HepG2 (cell line): ENCODE data around the gene KIF26B. TPM values are rescaled to one million over a fixed set of nuclear protein-coding genes. Genes with fewer than 3 reads are reported as not detected.
A peak's percentile ranks its signal among the peaks of the same experiment; 100 is the strongest.

Experiments
- ATAC-seq: fragments of 200-7000 bp; cut with Tn5 transposase; 3 replicates; pipeline ENCODE4 v1.9.1; 2020; ENCODE audit warnings: mild to moderate bottlenecking, moderate library complexity
- BruUV-seq: library from RNA; stranded (reverse); fragments of 400-500 nt; replicated peaks from 2 replicates; lab custom pipeline; 2021; lab: Mats Ljungman, UMichigan
- CTCF ChIA-PET: fragments of 300-600 bp; formaldehyde crosslinking; extraction: SDS; loops from one replicate; lab custom pipeline; 2021; ENCODE audit warnings: low total read pairs, inconsistent platforms, low intra/inter-chr PET ratio; lab: Yijun Ruan, JAX
- POLR2A ChIA-PET: fragments of 350-600 bp; sonication (Branson Sonifier 250); formaldehyde crosslinking; loops from one replicate; lab custom pipeline; 2020; ENCODE audit warnings: antibody characterized with exemption, inconsistent platforms; lab: Yijun Ruan, JAX
- DNase-seq: peaks from one replicate; pipeline ENCODE4 v3.0.0-alpha.2; 2015; ENCODE audit warnings: low spot score
- FAIRE-seq: peaks from 3 replicates; lab custom pipeline; 2011; peaks lifted over from hg19 to GRCh38; lab: Jason Lieb, UNC
- H2AFZ ChIP-seq: one replicate; pipeline ENCODE4 v1.6.1; 2011; ENCODE audit warnings: low read length, inconsistent platforms
- H3K27ac ChIP-seq: fragments of 300-600 bp; 3 replicates; pipeline ENCODE4 v1.8.0; 2011; ENCODE audit warnings: mixed run types, mild to moderate bottlenecking, mixed read lengths, low read length, inconsistent platforms; ENCODE audit not compliant: insufficient read depth; ENCODE audit errors: extremely low read length
- H3K27me3 ChIP-seq, 2 experiments: fragments of 200-600 bp in 1 of 2; 2 replicates in 1 of 2; 3 replicates in 1 of 2; pipeline versions ENCODE4 v1.6.0 to v1.8.0; 2011; ENCODE audit warnings: low read length in 2 of 2, mild to moderate bottlenecking in 2 of 2, moderate library complexity in 2 of 2, inconsistent platforms in 1 of 2; ENCODE audit not compliant: insufficient read depth in 2 of 2, control insufficient read depth in 1 of 2
- H3K36me3 ChIP-seq, 2 experiments: fragments of 200-600 bp in 1 of 2; replicated peaks in 1 of 2; 2 replicates in 1 of 2; 3 replicates in 1 of 2; pipeline versions ENCODE4 v1.5.1 to v1.8.0; 2011; ENCODE audit warnings: low read length in 2 of 2, inconsistent platforms in 1 of 2; ENCODE audit not compliant: insufficient read depth in 2 of 2, control insufficient read depth in 1 of 2
- H3K4me1 ChIP-seq: 2 replicates; pipeline ENCODE4 v1.5.1; 2012; ENCODE audit warnings: low read length, inconsistent platforms; ENCODE audit not compliant: insufficient read depth
- H3K4me2 ChIP-seq: 2 replicates; pipeline ENCODE4 v1.6.0; 2011; ENCODE audit warnings: low read depth, low read length, inconsistent platforms
- H3K4me3 ChIP-seq, 3 experiments: fragments of 200-600 bp in 1 of 3; sonication (generic), shearing (Covaris generic) in 1 of 3; replicated peaks in 1 of 3; 2 replicates each; pipeline ENCODE4 v1.5.1; 2011 to 2016; ENCODE audit warnings: low read length in 3 of 3, inconsistent platforms in 2 of 3, low read depth in 2 of 3, mild to moderate bottlenecking in 2 of 3, control low read depth in 1 of 3, mixed read lengths in 1 of 3; ENCODE audit not compliant: insufficient read depth in 1 of 3
- H3K79me2 ChIP-seq: one replicate; pipeline ENCODE4 v1.6.1; 2011; ENCODE audit warnings: low read length, inconsistent platforms; ENCODE audit not compliant: insufficient read depth
- H3K9ac ChIP-seq: 2 replicates; pipeline ENCODE4 v1.6.0; 2011; ENCODE audit warnings: mild to moderate bottlenecking, low read depth, low read length, inconsistent platforms; ENCODE audit not compliant: insufficient read depth
- H3K9me3 ChIP-seq: 2 replicates; pipeline ENCODE4 v1.5.1; 2012; ENCODE audit warnings: mild to moderate bottlenecking, low read length
- H4K20me1 ChIP-seq: 2 replicates; pipeline ENCODE4 v1.6.0; 2011; ENCODE audit warnings: inconsistent platforms, mild to moderate bottlenecking, low read length, moderate library complexity; ENCODE audit not compliant: insufficient read depth
- ATF7 ChIP-seq, 2 experiments: fragments of 450-650 bp in 1 of 2; sonication (generic) in 1 of 2; formaldehyde crosslinking in 1 of 2; IDR thresholded peaks; 2 replicates each; pipeline versions ENCODE4 v1.4.0 to v1.6.1; 2016 to 2020; ENCODE audit warnings: antibody characterized with exemption in 1 of 2, mild to moderate bottlenecking in 1 of 2, missing genetic modification reagents in 1 of 2
- BCL6 ChIP-seq: IDR thresholded peaks from 2 replicates; pipeline ENCODE4 v1.6.1; 2016; ENCODE audit warnings: missing genetic modification reagents, missing compliant biosample characterization
- CEBPB ChIP-seq: IDR thresholded peaks from 2 replicates; pipeline ENCODE4 v1.6.1; 2011; ENCODE audit warnings: low read depth, low read length, improper control_type of control experiment, borderline replicate concordance
- GFI1 ChIP-seq: sonication (generic); formaldehyde crosslinking; IDR thresholded peaks from 2 replicates; pipeline ENCODE4 v1.5.0; 2020; ENCODE audit warnings: missing genetic modification reagents, mild to moderate bottlenecking, borderline replicate concordance
- POLR2AphosphoS2 ChIP-seq: IDR thresholded peaks from 2 replicates; pipeline ENCODE4 v1.6.1; 2011; ENCODE audit warnings: low read depth, low read length, improper control_type of control experiment
- TBX3 ChIP-seq: fragments of 450-650 bp; IDR thresholded peaks from 2 replicates; pipeline ENCODE4 v1.6.1; 2017; ENCODE audit warnings: antibody characterized with exemption, mild to moderate bottlenecking, inconsistent platforms, borderline replicate concordance
- YEATS4 ChIP-seq: sonication (generic); formaldehyde crosslinking; IDR thresholded peaks from 2 replicates; pipeline ENCODE4 v1.4.0; 2020; ENCODE audit warnings: missing genetic modification reagents, borderline replicate concordance
- ZGPAT ChIP-seq: IDR thresholded peaks from 2 replicates; pipeline ENCODE4 v1.6.1; 2016; ENCODE audit warnings: mild to moderate bottlenecking
- WGBS: methylation state at CpG from one replicate; pipeline ENCODE4 v1.1.6; 2017; ENCODE audit warnings: low lambda C conversion rate; 5-methylcytosine and 5-hydroxymethylcytosine counted together
- in situ Hi-C: cut with HindIII; loops from 2 replicates; pipeline ENCODE4 v1.10.0; 2017; ENCODE audit warnings: low pct_unique_long_range_greater_than_20kb; ENCODE audit not compliant: extremely low pct_ligation_motif_present
- intact Hi-C: fragments of 100-400 bp; cut with micrococcal nuclease; formaldehyde crosslinking; loops from one replicate; pipeline ENCODE4 v1.10.0; 2022; ENCODE audit not compliant: unreplicated experiment
- polyA plus RNA-seq, 8 experiments: library from polyadenylated mRNA; depleted of rRNA in 3 of 8; stranded (reverse) in 7 of 8; unstranded in 1 of 8; fragments of >200 nt; fragmentation: Illumina TruSeq in 4 of 8; extraction: Trizol in 4 of 8; gene quantifications; 2 replicates each; pipeline versions ENCODE4 v1.2.1 to v1.2.3, GENCODE V29; 2011 to 2016; ENCODE audit warnings: low read depth in 4 of 8, missing spikeins in 1 of 8, mixed read lengths in 1 of 8; ENCODE audit not compliant: insufficient read depth in 1 of 8
- total RNA-seq, 5 experiments: library from RNA; depleted of rRNA; stranded (reverse); fragments of >200 nt; fragmentation: Illumina TruSeq; extraction: Trizol; gene quantifications; 2 replicates each; pipeline ENCODE4 v1.2.3, GENCODE V29; 2016; ENCODE audit warnings: low read depth in 1 of 5
- TF ChIP-seq, protein P1 (sequence below): sonication (generic); formaldehyde crosslinking; IDR thresholded peaks from 2 replicates; pipeline ENCODE4 v1.4.0; 2020; ENCODE audit warnings: missing genetic modification reagents, mild to moderate bottlenecking, borderline replicate concordance

The KIF26B gene
- total and polyA plus RNA-seq, 2 of the 13 experiments (the other 11 are each of a cell fraction or from before 2014, with no cell fraction given): 0.08 to 0.09 TPM

DNA sequence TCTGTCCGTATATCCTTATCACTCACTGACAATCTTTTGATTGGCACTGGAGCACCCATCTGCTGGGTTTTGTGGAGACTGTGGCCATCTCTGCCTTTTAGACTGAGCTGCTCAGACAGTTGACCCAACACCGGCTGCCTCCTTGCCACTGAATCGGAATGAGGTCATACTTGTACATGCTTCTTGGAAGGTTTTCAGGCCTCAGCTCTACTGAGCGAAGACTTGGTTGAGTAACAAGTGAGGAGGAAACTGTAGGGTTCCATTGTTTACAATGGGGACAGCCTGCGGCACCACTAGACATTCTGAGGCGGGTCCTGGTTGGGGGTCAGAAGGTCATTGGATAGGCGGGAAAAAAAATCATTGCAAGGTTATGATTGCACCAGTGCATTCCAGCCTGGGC lies 320.3 kb downstream of the KIF26B start (continued):
- TF ChIP-seq BCL6 (CRISPR knock-in tag) (no peak), POLR2AphosphoS2 (no peak), TBX3 (no peak), YEATS4 (no peak), ZGPAT (CRISPR knock-in tag) (no peak)
- TF ChIP-seq, protein P1, sequence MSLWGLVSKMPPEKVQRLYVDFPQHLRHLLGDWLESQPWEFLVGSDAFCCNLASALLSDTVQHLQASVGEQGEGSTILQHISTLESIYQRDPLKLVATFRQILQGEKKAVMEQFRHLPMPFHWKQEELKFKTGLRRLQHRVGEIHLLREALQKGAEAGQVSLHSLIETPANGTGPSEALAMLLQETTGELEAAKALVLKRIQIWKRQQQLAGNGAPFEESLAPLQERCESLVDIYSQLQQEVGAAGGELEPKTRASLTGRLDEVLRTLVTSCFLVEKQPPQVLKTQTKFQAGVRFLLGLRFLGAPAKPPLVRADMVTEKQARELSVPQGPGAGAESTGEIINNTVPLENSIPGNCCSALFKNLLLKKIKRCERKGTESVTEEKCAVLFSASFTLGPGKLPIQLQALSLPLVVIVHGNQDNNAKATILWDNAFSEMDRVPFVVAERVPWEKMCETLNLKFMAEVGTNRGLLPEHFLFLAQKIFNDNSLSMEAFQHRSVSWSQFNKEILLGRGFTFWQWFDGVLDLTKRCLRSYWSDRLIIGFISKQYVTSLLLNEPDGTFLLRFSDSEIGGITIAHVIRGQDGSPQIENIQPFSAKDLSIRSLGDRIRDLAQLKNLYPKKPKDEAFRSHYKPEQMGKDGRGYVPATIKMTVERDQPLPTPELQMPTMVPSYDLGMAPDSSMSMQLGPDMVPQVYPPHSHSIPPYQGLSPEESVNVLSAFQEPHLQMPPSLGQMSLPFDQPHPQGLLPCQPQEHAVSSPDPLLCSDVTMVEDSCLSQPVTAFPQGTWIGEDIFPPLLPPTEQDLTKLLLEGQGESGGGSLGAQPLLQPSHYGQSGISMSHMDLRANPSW: no peak

- DNase-seq: no peak
- H2AFZ ChIP-seq: no peak overlapping the region
- in situ Hi-C loops: no loop called here
- peaks cover 18% of the 10 kb centered on the region; the same call in 1 of the 2 replicates for H3K4me1 ChIP-seq
- no peaks in the 10 kb centered on the region for H3K9me3 ChIP-seq
- TF ChIP-seq GFI1 (CRISPR knock-in tag) (no peak), ATF7 (IDR thresholded peaks at IDR 0.05) (peak; percentile 31; the same call in 1 of the 2 replicates), ATF7 (CRISPR knock-in tag; IDR thresholded peaks at IDR 0.05) (no peak), CEBPB (peak; percentile 82)
- ChIA-PET CTCF (no interaction called here), POLR2A (no interaction called here)
- H3K9ac ChIP-seq: no peak overlapping the region
- WGBS: 47% methylated on average over 6 of the region's 6 CpGs
- intact Hi-C loops: no loop called here
- no peaks in the 10 kb centered on the region for H4K20me1 ChIP-seq
- no peaks in the 10 kb centered on the region for H3K79me2 ChIP-seq
- ATAC-seq: no peak
- no peaks in the 10 kb centered on the region for H3K36me3 ChIP-seq
- no TSS peak for BruUV-seq
- H3K27me3 ChIP-seq: no peaks in the 10 kb centered on the region
- H3K4me3 ChIP-seq: no peak overlapping the region
- no peak for FAIRE-seq
- H3K27ac ChIP-seq: no peak overlapping the region
- H3K4me2 ChIP-seq: no peak overlapping the region
These were observed 321.3 kb downstream of the KIF26B start for GRCh38 chr1:245475961-245476516.
